Measurements from ENCODE around the gene TRPV2.

The TRPV2 gene

GRCh38 chr17:16459271-16459670 is 43.9 kb downstream of the TRPV2 start:
- no peak for DNase-seq

- DNase-seq, result no peak
Measured at GRCh38 chr17:16459855-16460550, 44.6 kb downstream of the TRPV2 start.

- DNase-seq, result no peak
Measured at GRCh38 chr17:16460796-16461605, 45.6 kb downstream of the TRPV2 start.

GRCh38 chr17:16461606-16461866 is 46.2 kb downstream of the TRPV2 start:
- DNase-seq, result no peak

GRCh38 chr17:16462070-16462864 is 46.9 kb downstream of the TRPV2 start:
- no peak for DNase-seq

GRCh38 chr17:16463358-16464302 is 48.3 kb downstream of the TRPV2 start:
- DNase-seq, result no peak

GRCh38 chr17:16464303-16465051 is 49.1 kb downstream of the TRPV2 start:
- DNase-seq, result no peak

GRCh38 chr17:16465052-16465312 is 49.6 kb downstream of the TRPV2 start:
- DNase-seq, result no peak

GRCh38 chr17:16465861-16466338 is 50.5 kb downstream of the TRPV2 start:
- no peak for DNase-seq

- DNase-seq, result no peak
Measured at GRCh38 chr17:16466407-16466806, 51.0 kb downstream of the TRPV2 start.

- no peak for DNase-seq
Measured at GRCh38 chr17:16467044-16467443, 51.7 kb downstream of the TRPV2 start.

- DNase-seq, result no peak
Measured at GRCh38 chr17:16467886-16468285, 52.5 kb downstream of the TRPV2 start.

GRCh38 chr17:16468428-16468992 is 53.1 kb downstream of the TRPV2 start:
- no peak for DNase-seq

GRCh38 chr17:16470265-16470664 is 54.9 kb downstream of the TRPV2 start:
- no peak for DNase-seq

GRCh38 chr17:16471295-16471694 is 55.9 kb downstream of the TRPV2 start:
- DNase-seq, result no peak

GRCh38 chr17:16472539-16472938 is 57.2 kb downstream of the TRPV2 start:
- DNase-seq, result no peak

- DNase-seq, result no peak
Measured at GRCh38 chr17:16473044-16474011, 58.0 kb downstream of the TRPV2 start.

- no peak for DNase-seq
Measured at GRCh38 chr17:16474012-16474725, 58.8 kb downstream of the TRPV2 start.

- no peak for DNase-seq
Measured at GRCh38 chr17:16475179-16475704, 59.9 kb downstream of the TRPV2 start.

- no peak for DNase-seq
Measured at GRCh38 chr17:16477255-16477654, 61.9 kb downstream of the TRPV2 start.

Data from activated gamma-delta T cell treated with Interleukin-2 at 50 U/mL for 16 hours (primary cell).